ENCODE results near the gene PPP4R3A. TPM values are rescaled to one million over a fixed set of nuclear protein-coding genes. Genes with fewer than 3 reads are reported as not detected.

PPP4R3A gene
- total and polyA plus RNA-seq, 11 donors: 32.8 to 53.4 (median 42.3) TPM

GRCh38 chr14:91464615-91465205 is 45.4 kb downstream of the PPP4R3A start:
- Histone ChIP-seq H3K27ac (no peak overlapping the region), H3K9me3 (no peaks in the 10 kb centered on the region), H3K36me3 (peaks cover 0 to 100% (median 96%) of the 10 kb centered on the region in 9 donors), H3K27me3 (no peaks in the 10 kb centered on the region), H3K4me1 (no peaks in the 10 kb centered on the region), H3K4me3 (no peak overlapping the region)
- intact Hi-C loops (cut with DNase I): no loop called here
- no peak for TF ChIP-seq POLR2A (IDR thresholded peaks at IDR 0.05)
- TF ChIP-seq, protein P1, sequence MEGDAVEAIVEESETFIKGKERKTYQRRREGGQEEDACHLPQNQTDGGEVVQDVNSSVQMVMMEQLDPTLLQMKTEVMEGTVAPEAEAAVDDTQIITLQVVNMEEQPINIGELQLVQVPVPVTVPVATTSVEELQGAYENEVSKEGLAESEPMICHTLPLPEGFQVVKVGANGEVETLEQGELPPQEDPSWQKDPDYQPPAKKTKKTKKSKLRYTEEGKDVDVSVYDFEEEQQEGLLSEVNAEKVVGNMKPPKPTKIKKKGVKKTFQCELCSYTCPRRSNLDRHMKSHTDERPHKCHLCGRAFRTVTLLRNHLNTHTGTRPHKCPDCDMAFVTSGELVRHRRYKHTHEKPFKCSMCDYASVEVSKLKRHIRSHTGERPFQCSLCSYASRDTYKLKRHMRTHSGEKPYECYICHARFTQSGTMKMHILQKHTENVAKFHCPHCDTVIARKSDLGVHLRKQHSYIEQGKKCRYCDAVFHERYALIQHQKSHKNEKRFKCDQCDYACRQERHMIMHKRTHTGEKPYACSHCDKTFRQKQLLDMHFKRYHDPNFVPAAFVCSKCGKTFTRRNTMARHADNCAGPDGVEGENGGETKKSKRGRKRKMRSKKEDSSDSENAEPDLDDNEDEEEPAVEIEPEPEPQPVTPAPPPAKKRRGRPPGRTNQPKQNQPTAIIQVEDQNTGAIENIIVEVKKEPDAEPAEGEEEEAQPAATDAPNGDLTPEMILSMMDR (IDR thresholded peaks at IDR 0.05): no peak
- no peak for DNase-seq
- ATAC-seq: no peak
- 62 to 64% (median 62%) methylated on average over 3 of the region's 3 CpGs for WGBS, 4 donors

DNA sequence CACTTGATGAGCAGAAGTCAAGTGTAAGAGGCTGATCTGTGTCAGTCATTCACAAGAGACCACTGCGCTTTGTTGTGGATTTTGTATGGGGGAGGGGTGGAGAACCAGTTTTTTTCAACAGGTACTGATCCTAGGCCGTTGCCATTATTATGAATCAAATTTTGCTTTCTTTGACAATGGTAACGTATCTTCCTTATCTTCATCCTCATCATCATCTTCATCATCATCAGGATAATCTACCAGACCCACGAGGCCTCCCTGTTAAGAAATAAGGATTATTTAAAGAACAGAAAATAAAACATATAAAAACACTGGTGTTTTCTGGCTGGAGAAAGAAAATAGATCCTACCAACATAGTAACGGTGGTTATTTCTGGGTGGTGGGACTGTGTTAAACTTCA is 51.5 kb downstream of the PPP4R3A start:
- ATAC-seq (no peak), DNase-seq (no peak)
- H3K9me3 ChIP-seq: no peaks in the 10 kb centered on the region
- no peaks in the 10 kb centered on the region for H3K4me1 ChIP-seq
- 86 to 92% (median 88%) methylated on average over 5 of the region's 5 CpGs for WGBS, 4 donors
- no peak overlapping the region for H3K27ac ChIP-seq
- no peak overlapping the region for H3K4me3 ChIP-seq
- H3K27me3 ChIP-seq: no peaks in the 10 kb centered on the region
- peaks cover 0 to 98% (median 82%) of the 10 kb centered on the region in 9 donors for H3K36me3 ChIP-seq
- intact Hi-C loops (cut with DNase I): no loop called here
- TF ChIP-seq, protein P1 (IDR thresholded peaks at IDR 0.05): no peak
- no peak for TF ChIP-seq POLR2A (IDR thresholded peaks at IDR 0.05)

GRCh38 chr14:91456283-91456682 is 53.8 kb downstream of the PPP4R3A start:
- H3K9me3 ChIP-seq: no peaks in the 10 kb centered on the region
- DNase-seq (no peak), ATAC-seq (no peak)
- TF ChIP-seq POLR2A (IDR thresholded peaks at IDR 0.05): no peak
- TF ChIP-seq, protein P1 (IDR thresholded peaks at IDR 0.05): no peak
- H3K4me1 ChIP-seq: no peaks in the 10 kb centered on the region
- no peak overlapping the region for H3K27ac ChIP-seq
- no peaks in the 10 kb centered on the region for H3K27me3 ChIP-seq
- no peak overlapping the region for H3K4me3 ChIP-seq
- H3K36me3 ChIP-seq: peaks cover 0 to 75% (median 59%) of the 10 kb centered on the region in 9 donors
- intact Hi-C loops (cut with DNase I): no loop called here
- WGBS, 4 donors: 92 to 100% (median 96%) methylated on average over 1 of the region's 1 CpG

GRCh38 chr14:91454580-91454979 is 55.5 kb downstream of the PPP4R3A start:
- H3K27ac ChIP-seq: no peak overlapping the region
- TF ChIP-seq, protein P1 (IDR thresholded peaks at IDR 0.05): no peak
- TF ChIP-seq POLR2A (IDR thresholded peaks at IDR 0.05): no peak
- DNase-seq: no peak
- peak in 2 of 4 donors; percentile 22 for ATAC-seq
- H3K4me1 ChIP-seq: no peaks in the 10 kb centered on the region
- H3K36me3 ChIP-seq: peaks cover 0 to 58% (median 42%) of the 10 kb centered on the region in 9 donors
- 90 to 98% (median 94%) methylated on average over 3 of the region's 3 CpGs for WGBS, 4 donors
- intact Hi-C loops (cut with DNase I): no loop called here
- H3K9me3 ChIP-seq: no peaks in the 10 kb centered on the region
- H3K27me3 ChIP-seq: no peaks in the 10 kb centered on the region
- H3K4me3 ChIP-seq: no peak overlapping the region

Data from heart left ventricle (tissue), 16 donors.